Stimulated activated naive B cell treated with anti-CD40 and anti-IgM and Interleukin-4, amounts not matched to agents 10 μg/mL and 1 μg/mL and 100 μg/mL, for 72 hours (primary cell): ENCODE results near the gene KERA.

ENCODE experiments used
- ATAC-seq, 2 donors: fragments of 150-1000 bp; cut with Tn5 transposase; replicated peaks; 2 replicates each; pipeline ENCODE4 v1.10.0; 2021; ENCODE audit warnings: moderate library complexity in 1 of 2
- DNase-seq: peaks from one replicate; pipeline ENCODE4 v3.0.0; 2021
- H3K27ac Mint-ChIP-seq: one replicate; pipeline ENCODE4 v1.8.0; 2022; ENCODE audit warnings: mild to moderate bottlenecking, mixed read lengths
- H3K27me3 Mint-ChIP-seq, 2 donors: one replicate each; pipeline ENCODE4 v1.8.0; 2022; ENCODE audit warnings: mixed read lengths in 2 of 2
- H3K36me3 Mint-ChIP-seq, 2 donors: one replicate each; pipeline ENCODE4 v1.8.0; 2022; ENCODE audit warnings: mixed read lengths in 2 of 2, mild to moderate bottlenecking in 1 of 2
- H3K4me1 Mint-ChIP-seq, 2 donors: one replicate each; pipeline ENCODE4 v1.8.0; 2022; ENCODE audit warnings: mixed read lengths in 2 of 2, mild to moderate bottlenecking in 1 of 2
- H3K4me3 Mint-ChIP-seq, 2 donors: one replicate each; pipeline ENCODE4 v1.8.0; 2022; ENCODE audit warnings: mild to moderate bottlenecking in 2 of 2, mixed read lengths in 2 of 2, moderate library complexity in 1 of 2
- H3K9me3 Mint-ChIP-seq, 2 donors: one replicate each; pipeline ENCODE4 v1.8.0; 2022; ENCODE audit warnings: mixed read lengths in 2 of 2, mild to moderate bottlenecking in 1 of 2

Gene KERA, protein sequence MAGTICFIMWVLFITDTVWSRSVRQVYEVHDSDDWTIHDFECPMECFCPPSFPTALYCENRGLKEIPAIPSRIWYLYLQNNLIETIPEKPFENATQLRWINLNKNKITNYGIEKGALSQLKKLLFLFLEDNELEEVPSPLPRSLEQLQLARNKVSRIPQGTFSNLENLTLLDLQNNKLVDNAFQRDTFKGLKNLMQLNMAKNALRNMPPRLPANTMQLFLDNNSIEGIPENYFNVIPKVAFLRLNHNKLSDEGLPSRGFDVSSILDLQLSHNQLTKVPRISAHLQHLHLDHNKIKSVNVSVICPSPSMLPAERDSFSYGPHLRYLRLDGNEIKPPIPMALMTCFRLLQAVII

DNA sequence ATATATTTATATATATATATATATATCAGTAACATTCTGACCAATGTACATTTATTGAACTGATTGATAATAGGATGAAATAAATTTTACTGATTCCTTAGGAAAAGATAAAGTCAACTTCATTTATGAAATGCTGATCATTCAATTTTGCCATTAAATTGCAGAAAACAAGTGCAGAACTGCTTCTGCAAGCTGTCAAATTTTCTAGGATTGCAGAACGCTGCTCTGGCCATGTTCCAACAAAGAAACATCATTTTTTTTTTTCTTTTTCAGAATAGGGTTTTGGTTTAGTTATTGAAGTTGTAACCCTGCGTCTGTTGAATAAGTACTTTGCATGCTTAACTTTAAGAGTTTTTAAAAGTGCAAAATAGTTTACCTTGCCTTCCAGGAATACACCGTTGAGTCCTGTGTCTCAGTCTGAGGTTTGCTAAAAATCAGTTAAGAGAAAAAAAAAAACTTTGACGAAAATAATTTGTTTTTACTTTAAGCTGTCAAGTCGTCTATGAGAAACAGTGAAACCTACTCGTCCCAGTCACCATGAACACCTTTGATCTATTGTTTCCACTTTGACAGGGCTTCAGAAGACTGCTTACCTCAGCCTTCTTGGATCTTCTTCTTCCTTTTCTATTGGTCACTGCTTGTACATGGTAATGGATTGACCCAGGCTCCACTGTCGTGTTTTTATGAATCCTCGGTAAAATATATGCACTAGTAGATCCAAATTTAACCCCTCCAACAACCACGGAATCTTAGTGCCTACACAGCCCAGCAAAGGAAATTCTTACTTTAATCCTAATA is at the start of gene KERA:
Gene KERA (minus strand): TSS at position 657 of the 798 bp plus-strand sequence. CDS start 1,743 bp downstream, outside the sequence.
- Mint-ChIP-seq H3K27me3 (no peaks in the 10 kb centered on the region), H3K9me3 (no peaks in the 10 kb centered on the region), H3K4me1 (no peaks in the 10 kb centered on the region), H3K27ac (no peak within 1 kb of the TSS), H3K36me3 (no peaks in the 10 kb centered on the region), H3K4me3 (no peak within 1 kb of the TSS)
- ATAC-seq (no peak), DNase-seq (no peak)

DNA sequence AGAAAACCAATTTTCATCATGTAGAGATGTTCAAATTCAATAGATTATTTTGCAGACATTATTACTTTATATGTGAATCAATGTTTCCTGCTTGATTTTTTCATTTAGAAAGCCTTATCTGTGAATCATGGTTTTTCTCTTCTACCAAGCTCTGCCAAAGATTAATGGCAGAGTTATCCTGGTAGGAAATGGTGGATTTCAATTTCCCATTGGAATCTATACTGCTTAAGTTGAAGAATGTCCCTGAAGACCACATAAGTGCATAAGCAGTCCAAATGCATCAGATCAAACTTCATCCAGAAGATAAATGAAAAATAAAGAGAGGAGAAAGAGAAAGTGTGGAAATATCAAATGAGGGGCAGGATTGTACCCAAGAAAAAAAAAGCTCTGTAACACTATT is 48.5 kb upstream of the KERA start:
- no peak overlapping the region for H3K4me3 Mint-ChIP-seq
- H3K27ac Mint-ChIP-seq: no peak overlapping the region
- DNase-seq (no peak), ATAC-seq (no peak)
- H3K36me3 Mint-ChIP-seq: no peaks in the 10 kb centered on the region
- no peaks in the 10 kb centered on the region for H3K9me3 Mint-ChIP-seq
- no peaks in the 10 kb centered on the region for H3K4me1 Mint-ChIP-seq
- peaks cover 0 to 3% of the 10 kb centered on the region in 2 donors for H3K27me3 Mint-ChIP-seq

DNA sequence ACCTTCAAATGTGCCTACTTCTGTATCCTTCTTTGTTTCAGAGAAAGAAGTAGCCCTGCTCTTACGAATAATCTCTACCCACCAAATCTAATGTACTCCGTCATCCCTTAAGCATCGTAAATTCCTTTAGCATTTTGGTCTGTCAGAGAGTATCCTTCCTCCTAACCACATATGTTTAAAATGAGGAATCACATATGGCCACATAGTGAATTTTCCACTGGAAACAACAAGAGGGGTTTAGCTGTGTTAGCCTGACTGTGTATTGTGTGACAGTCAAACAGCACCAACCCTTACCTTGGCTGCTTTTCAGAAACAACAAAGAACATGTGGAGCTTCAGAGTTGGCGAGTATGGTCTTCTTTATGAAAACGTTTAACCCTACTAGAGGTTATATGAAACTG is 48.0 kb upstream of the KERA start:
- ATAC-seq: no peak
- Mint-ChIP-seq H3K27ac (no peak overlapping the region), H3K27me3 (peaks cover 0 to 3% of the 10 kb centered on the region in 2 donors), H3K9me3 (no peaks in the 10 kb centered on the region), H3K36me3 (no peaks in the 10 kb centered on the region), H3K4me3 (no peak overlapping the region), H3K4me1 (no peaks in the 10 kb centered on the region)
- no peak for DNase-seq

DNA sequence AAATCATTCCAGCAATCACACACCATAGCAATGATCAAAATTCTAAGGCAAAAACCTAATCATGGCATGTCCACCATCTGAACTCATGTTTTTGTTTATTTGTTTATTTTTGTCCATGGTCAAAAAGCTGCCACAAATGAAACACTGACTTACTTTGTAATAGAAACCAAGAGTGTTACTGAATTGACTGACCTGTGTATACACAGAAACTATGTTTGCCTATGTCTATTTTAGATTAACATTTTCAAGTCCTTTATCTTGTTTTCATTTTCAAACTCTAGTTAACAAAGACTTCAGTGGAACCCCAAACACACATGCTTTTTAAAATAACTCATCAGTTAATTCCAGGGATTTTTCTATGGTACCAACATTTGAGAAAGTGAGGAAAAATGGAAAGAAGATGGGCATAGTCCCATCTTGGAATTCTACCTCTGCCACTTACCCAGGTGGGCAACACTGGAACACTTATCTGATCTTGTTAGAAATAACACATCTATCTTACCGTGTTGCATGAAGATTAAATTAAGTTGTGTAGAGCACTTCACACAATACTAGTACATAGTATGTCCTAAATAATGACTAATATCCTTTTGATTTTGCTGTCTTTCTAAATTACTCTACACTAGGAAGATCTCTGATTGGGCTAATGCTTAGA is 47.1 kb upstream of the KERA start:
- H3K27ac Mint-ChIP-seq: no peak overlapping the region
- DNase-seq (no peak), ATAC-seq (no peak)
- no peaks in the 10 kb centered on the region for H3K9me3 Mint-ChIP-seq
- peaks cover 0 to 3% of the 10 kb centered on the region in 2 donors for H3K27me3 Mint-ChIP-seq
- no peak overlapping the region for H3K4me3 Mint-ChIP-seq
- no peaks in the 10 kb centered on the region for H3K36me3 Mint-ChIP-seq
- H3K4me1 Mint-ChIP-seq: no peaks in the 10 kb centered on the region

DNA sequence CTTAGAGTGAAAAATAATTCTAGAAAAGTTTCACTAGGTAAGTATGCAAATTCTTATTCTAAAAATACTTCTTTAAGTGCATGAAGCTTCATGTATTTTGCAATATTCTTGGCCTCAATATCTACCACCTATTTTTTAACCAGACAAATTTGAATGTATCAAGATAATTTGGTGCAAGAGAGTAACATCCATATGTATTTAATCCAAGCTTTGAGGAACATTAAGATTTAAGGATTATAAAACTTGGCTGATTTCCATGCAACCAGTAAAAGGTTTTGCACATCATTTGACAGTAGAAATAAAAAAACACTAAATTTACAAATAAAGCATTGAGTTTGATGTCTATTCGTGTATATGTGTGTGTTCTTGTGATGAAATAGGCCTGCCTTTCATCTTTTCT is 45.8 kb upstream of the KERA start:
- Mint-ChIP-seq H3K27ac (no peak overlapping the region), H3K9me3 (no peaks in the 10 kb centered on the region), H3K36me3 (no peaks in the 10 kb centered on the region), H3K27me3 (no peaks in the 10 kb centered on the region), H3K4me3 (no peak overlapping the region), H3K4me1 (peaks cover 0 to under 1% of the 10 kb centered on the region in 2 donors)
- DNase-seq (no peak), ATAC-seq (no peak)

DNA sequence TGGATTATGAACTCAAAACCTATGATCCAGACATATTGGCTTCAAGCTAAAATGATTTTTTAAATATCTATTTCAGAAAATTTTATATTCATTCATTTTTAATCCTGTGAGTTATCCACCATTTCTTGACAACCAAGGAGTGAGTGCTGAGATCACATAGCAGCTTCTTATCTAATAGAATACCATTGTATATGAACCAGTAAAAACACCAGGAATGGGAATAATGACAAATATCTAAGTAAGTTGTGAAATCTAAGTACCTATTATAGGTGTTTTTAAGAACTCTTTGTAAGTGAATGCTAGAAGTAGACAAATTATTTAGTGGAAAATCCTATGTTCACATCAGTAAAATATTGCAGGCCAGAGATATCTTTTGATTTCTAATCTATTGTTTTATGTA is 45.3 kb upstream of the KERA start:
- Mint-ChIP-seq H3K4me3 (no peak overlapping the region), H3K9me3 (no peaks in the 10 kb centered on the region), H3K27ac (no peak overlapping the region), H3K27me3 (no peaks in the 10 kb centered on the region), H3K36me3 (no peaks in the 10 kb centered on the region), H3K4me1 (peaks cover 2 to 6% of the 10 kb centered on the region in 2 donors)
- ATAC-seq (no peak), DNase-seq (no peak)

DNA sequence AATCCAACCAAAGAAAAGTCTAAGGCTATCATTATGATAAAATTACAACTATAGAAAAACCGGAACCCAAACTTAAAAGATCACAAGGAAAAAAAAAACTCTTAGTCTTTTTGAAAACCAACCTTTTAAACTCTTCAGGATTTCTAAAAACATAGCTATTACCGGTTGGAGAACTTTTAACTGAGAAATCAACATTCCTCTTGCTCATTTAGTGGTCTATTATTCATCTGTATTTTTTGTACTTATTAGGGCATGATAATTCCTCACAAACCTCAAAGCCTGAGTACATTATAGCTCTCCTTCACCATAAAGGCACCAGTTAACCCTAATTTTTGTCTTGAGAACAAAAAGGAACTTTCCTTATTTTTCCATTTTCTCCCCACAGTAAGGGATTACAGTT is 43.1 kb upstream of the KERA start:
- Mint-ChIP-seq H3K27me3 (no peaks in the 10 kb centered on the region), H3K36me3 (no peaks in the 10 kb centered on the region), H3K4me3 (no peak overlapping the region), H3K27ac (no peak overlapping the region), H3K4me1 (peaks cover 2 to 6% of the 10 kb centered on the region in 2 donors), H3K9me3 (no peaks in the 10 kb centered on the region)
- DNase-seq (no peak), ATAC-seq (no peak)

DNA sequence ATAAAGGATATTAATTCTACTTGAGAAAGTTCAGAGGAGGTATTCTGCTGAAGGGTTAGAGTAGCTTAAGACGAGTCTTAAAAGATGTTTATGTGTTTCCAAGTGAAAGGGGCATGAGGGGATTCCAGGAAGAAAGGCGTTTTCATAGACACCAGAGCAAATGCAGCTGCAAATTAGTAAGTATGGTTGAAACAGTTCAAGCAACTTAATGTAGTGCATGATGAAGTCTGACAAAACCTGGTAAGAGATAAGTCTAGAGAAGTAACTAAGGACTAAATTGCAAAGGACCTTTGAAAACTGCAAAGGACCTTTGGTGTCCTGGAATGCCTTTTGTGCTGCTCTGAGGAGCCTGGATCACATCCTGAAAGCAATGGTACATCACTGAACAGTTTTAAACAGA is 42.0 kb upstream of the KERA start:
- no peaks in the 10 kb centered on the region for H3K9me3 Mint-ChIP-seq
- no peak for DNase-seq
- H3K27me3 Mint-ChIP-seq: no peaks in the 10 kb centered on the region
- H3K36me3 Mint-ChIP-seq: no peaks in the 10 kb centered on the region
- peaks cover 2 to 6% of the 10 kb centered on the region in 2 donors for H3K4me1 Mint-ChIP-seq
- H3K27ac Mint-ChIP-seq: no peak overlapping the region
- no peak overlapping the region for H3K4me3 Mint-ChIP-seq
- no peak for ATAC-seq

DNA sequence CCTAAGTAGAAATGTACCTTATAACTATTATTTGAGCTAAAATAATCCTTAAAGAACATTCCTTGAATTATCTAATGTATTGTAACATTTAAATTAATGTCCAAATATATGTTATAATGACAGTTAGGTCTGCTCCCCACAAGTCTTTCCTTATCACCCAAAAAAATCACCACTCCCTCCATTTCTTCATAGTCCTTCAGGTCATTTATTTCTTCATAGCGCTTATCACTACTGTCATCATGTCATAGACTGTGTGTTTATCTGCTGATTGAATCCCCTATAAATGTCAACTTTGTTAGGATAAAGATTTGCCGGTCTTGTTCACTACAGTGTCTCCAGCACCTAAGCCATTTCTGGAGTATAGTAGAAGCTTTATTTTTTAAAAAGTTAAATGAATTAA is 41.5 kb upstream of the KERA start:
- no peak overlapping the region for H3K4me3 Mint-ChIP-seq
- no peaks in the 10 kb centered on the region for H3K9me3 Mint-ChIP-seq
- no peak for DNase-seq
- H3K27me3 Mint-ChIP-seq: no peaks in the 10 kb centered on the region
- no peak overlapping the region for H3K27ac Mint-ChIP-seq
- no peak for ATAC-seq
- peaks cover 2 to 6% of the 10 kb centered on the region in 2 donors for H3K4me1 Mint-ChIP-seq
- H3K36me3 Mint-ChIP-seq: no peaks in the 10 kb centered on the region

DNA sequence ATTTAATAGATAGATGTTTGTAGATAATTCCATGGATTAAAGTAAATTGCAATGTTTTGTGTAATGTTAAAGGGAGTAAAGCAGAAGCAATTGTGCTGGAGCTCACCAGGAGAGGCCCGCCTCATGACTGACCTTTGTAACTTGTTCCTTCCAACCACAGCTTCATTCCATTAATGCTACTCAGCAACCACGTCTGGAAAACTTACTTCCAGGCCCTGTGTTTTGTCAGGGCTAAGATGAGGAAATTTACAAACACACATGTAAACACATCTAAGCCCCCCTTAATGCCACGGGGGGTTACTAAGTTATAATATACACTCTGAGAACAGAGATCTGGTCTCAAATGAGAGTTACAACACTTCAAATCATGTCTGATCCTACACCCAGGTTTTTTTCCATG is 41.1 kb upstream of the KERA start:
- Mint-ChIP-seq H3K36me3 (no peaks in the 10 kb centered on the region), H3K9me3 (no peaks in the 10 kb centered on the region), H3K27ac (no peak overlapping the region), H3K4me3 (no peak overlapping the region), H3K27me3 (no peaks in the 10 kb centered on the region), H3K4me1 (peaks cover 2 to 6% of the 10 kb centered on the region in 2 donors)
- DNase-seq: no peak
- no peak for ATAC-seq

DNA sequence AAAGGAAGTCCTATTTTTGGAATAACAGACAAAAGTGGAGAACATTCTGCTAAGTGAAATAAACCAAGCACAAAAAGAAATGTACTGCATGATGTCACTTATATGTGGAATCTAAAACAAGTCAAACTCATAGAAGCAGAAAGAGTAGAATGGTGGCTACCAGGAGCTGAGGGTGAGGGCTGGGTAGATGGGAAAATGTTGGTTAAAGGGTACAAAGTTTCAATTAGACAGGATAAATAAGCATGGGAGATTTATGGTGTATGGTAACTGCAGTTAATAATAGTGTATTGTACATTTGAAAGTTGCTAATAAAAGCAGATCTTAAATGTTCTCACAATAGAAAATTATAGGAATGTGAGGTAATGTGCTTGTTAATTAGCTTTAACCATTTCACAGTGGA is 40.6 kb upstream of the KERA start:
- H3K36me3 Mint-ChIP-seq: no peaks in the 10 kb centered on the region
- ATAC-seq (no peak), DNase-seq (no peak)
- H3K9me3 Mint-ChIP-seq: no peaks in the 10 kb centered on the region
- H3K27ac Mint-ChIP-seq: no peak overlapping the region
- no peak overlapping the region for H3K4me3 Mint-ChIP-seq
- no peaks in the 10 kb centered on the region for H3K27me3 Mint-ChIP-seq
- H3K4me1 Mint-ChIP-seq: peaks cover 2 to 6% of the 10 kb centered on the region in 2 donors

DNA sequence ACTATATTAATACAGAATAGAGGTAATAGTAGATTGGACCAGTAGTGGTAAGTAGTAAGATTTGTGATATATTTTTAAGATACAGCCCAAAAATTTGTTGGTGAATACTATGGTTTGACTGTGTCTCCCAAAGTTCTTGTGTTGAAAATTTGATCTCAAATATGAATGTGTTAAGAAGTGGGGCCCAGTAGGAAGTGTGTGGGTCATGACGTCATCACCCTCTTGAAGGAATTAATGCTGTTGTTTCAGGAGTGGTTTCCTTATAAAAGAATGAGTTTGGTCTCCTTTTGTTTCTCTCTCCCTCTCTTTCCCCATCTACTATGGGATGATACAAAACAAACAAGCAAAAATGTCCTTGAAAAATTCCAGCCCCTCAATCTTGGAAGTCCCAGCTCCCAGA is 37.1 kb upstream of the KERA start:
- Mint-ChIP-seq H3K27me3 (no peaks in the 10 kb centered on the region), H3K9me3 (peaks cover 8% of the 10 kb centered on the region in 2 donors), H3K27ac (no peak overlapping the region), H3K4me1 (peaks cover 2 to 6% of the 10 kb centered on the region in 2 donors), H3K36me3 (peaks cover 0 to 2% of the 10 kb centered on the region in 2 donors), H3K4me3 (no peak overlapping the region)
- DNase-seq (no peak), ATAC-seq (no peak)

DNA sequence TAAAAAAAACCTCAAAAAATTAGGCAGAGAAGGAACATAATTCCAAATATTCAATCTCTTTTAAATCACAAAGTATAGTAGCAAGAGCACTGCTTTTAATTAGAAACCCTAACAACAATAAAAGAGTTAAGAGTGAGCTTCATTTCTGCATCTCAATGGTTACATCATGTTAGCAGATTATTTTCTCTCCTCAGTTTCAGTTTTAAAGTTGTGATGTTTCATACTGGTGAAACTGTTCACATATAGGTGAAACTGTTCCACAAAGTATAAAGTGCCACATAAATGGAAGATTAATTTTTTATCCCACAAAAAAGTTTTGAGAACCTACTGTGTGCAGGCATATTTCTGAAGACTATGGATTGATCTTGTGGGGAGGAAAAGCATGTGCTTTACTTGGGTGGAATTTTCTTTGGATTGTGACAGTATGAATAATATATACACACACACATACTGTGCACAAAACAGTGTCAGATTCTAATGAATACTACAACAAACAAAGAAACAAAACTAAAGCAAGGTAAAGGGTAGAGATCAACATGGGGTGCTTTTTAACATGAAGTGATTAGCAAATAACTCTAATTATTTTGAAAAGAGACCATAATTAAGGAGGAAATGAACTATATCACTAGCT is 36.3 kb upstream of the KERA start:
- ATAC-seq (no peak), DNase-seq (no peak)
- Mint-ChIP-seq H3K4me1 (peaks cover 2 to 6% of the 10 kb centered on the region in 2 donors), H3K27me3 (no peaks in the 10 kb centered on the region), H3K27ac (no peak overlapping the region), H3K4me3 (no peak overlapping the region), H3K9me3 (peaks cover 14 to 16% of the 10 kb centered on the region in 2 donors), H3K36me3 (peaks cover 0 to 2% of the 10 kb centered on the region in 2 donors)

DNA sequence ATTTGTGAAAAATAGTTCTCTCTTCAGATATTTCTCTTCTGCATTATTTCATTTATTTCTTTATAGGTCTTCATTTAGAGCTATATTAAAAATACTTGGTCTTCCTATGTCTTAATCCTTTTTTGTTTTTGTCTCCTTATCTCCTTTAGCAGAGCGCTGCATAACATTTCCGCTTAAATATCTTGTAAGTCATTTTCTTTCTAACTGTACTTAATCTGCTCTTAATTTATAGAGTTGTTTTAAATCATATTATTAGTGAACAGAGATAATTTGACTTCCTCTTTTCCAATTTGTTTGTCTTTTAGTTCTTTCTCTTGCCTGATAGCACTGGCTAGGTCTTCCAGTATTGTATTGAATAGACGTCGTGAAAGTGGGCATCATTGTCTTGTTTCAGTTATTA is 35.5 kb upstream of the KERA start:
- Mint-ChIP-seq H3K36me3 (peaks cover 0 to 2% of the 10 kb centered on the region in 2 donors), H3K27me3 (no peaks in the 10 kb centered on the region), H3K27ac (no peak overlapping the region), H3K4me1 (peaks cover under 1 to 2% of the 10 kb centered on the region in 2 donors), H3K9me3 (peaks cover 18 to 24% of the 10 kb centered on the region in 2 donors), H3K4me3 (no peak overlapping the region)
- DNase-seq: no peak
- ATAC-seq: no peak
